GM12878 (cell line): ENCODE measurements around the gene EMC6. TPM values are rescaled to one million over a fixed set of nuclear protein-coding genes. Genes with fewer than 3 reads are reported as not detected.

Source experiments
- BACH1 ChIP-seq: fragments of 450-650 bp; IDR thresholded peaks from 2 replicates; pipeline ENCODE4 v1.6.1; 2017; ENCODE audit warnings: mild to moderate bottlenecking, borderline replicate concordance
- BMI1 ChIP-seq: fragments of 450-650 bp; IDR thresholded peaks from 2 replicates; pipeline ENCODE4 v1.6.1; 2016; ENCODE audit warnings: mild to moderate bottlenecking, moderate library complexity, borderline replicate concordance
- CREM ChIP-seq: IDR thresholded peaks from 2 replicates; pipeline ENCODE4 v1.6.1; 2014; ENCODE audit warnings: antibody characterized with exemption, low read depth
- DPF2 ChIP-seq: fragments of 450-650 bp; IDR thresholded peaks from 2 replicates; pipeline ENCODE4 v1.6.1; 2017; ENCODE audit warnings: mild to moderate bottlenecking
- E2F4 ChIP-seq: IDR thresholded peaks from 2 replicates; pipeline ENCODE4 v1.6.1; 2012; ENCODE audit warnings: low read depth, low read length, improper control_type of control experiment
- EGR1 ChIP-seq, 2 experiments: IDR thresholded peaks; 1 replicate in 1 of 2; 2 replicates in 1 of 2; pipeline ENCODE4 v1.6.1; 2011 to 2012; ENCODE audit warnings: low read depth in 2 of 2, low read length in 2 of 2, borderline replicate concordance in 1 of 2, mild to moderate bottlenecking in 1 of 2, moderate library complexity in 1 of 2
- EZH2 ChIP-seq: IDR thresholded peaks from 2 replicates; pipeline ENCODE4 v1.6.1; 2012; ENCODE audit warnings: low read depth, mild to moderate bottlenecking, control low read depth, inconsistent platforms, low read length, borderline replicate concordance; ENCODE audit not compliant: control insufficient read depth
- HDAC2 ChIP-seq: fragments of 200-600 bp; sonication (generic); IDR thresholded peaks from 2 replicates; pipeline ENCODE4 v1.6.1; 2017
- IKZF1 ChIP-seq: fragments of 450-650 bp; conservative IDR thresholded peaks from 2 replicates; pipeline ENCODE4 v1.6.1; 2017; ENCODE audit warnings: antibody characterized with exemption, mild to moderate bottlenecking
- NKRF ChIP-seq: fragments of 450-650 bp; conservative IDR thresholded peaks from 2 replicates; pipeline ENCODE4 v1.6.1; 2017; ENCODE audit warnings: mild to moderate bottlenecking, moderate library complexity
- PKNOX1 ChIP-seq: fragments of 450-650 bp; IDR thresholded peaks from 2 replicates; pipeline ENCODE4 v1.6.1; 2016; ENCODE audit warnings: mild to moderate bottlenecking
- RAD51 ChIP-seq: fragments of 450-650 bp; IDR thresholded peaks from 2 replicates; pipeline ENCODE4 v1.6.1; 2016; ENCODE audit warnings: moderate library complexity, mild to moderate bottlenecking, inconsistent platforms
- RB1 ChIP-seq: fragments of 450-650 bp; formaldehyde crosslinking; IDR thresholded peaks from 2 replicates; pipeline ENCODE4 v1.6.1; 2017; ENCODE audit warnings: mild to moderate bottlenecking, borderline replicate concordance
- SIX5 ChIP-seq: IDR thresholded peaks from 2 replicates; pipeline ENCODE4 v1.6.1; 2011; ENCODE audit warnings: mild to moderate bottlenecking, low read depth, low read length, moderate library complexity; ENCODE audit not compliant: severe bottlenecking
- SRF ChIP-seq, 2 experiments: IDR thresholded peaks; 2 replicates each; pipeline ENCODE4 v1.6.1; 2011; ENCODE audit warnings: low read depth in 2 of 2, low read length in 2 of 2, mild to moderate bottlenecking in 1 of 2, moderate library complexity in 1 of 2
- TAF1 ChIP-seq: IDR thresholded peaks from 2 replicates; pipeline ENCODE4 v1.6.1; 2011; ENCODE audit warnings: mild to moderate bottlenecking, low read depth, low read length, borderline replicate concordance
- TARDBP ChIP-seq: IDR thresholded peaks from 2 replicates; pipeline ENCODE4 v1.6.1; 2016; ENCODE audit warnings: borderline replicate concordance
- WRNIP1 ChIP-seq: IDR thresholded peaks from 2 replicates; pipeline ENCODE4 v1.6.1; 2011; ENCODE audit warnings: low read depth, low read length, improper control_type of control experiment, borderline replicate concordance
- ZBTB40 ChIP-seq: fragments of 450-650 bp; IDR thresholded peaks from 2 replicates; pipeline ENCODE4 v1.6.1; 2016; ENCODE audit warnings: mild to moderate bottlenecking, moderate library complexity, borderline replicate concordance
- ZNF207 ChIP-seq: fragments of 450-650 bp; IDR thresholded peaks from 2 replicates; pipeline ENCODE4 v1.6.1; 2014; ENCODE audit warnings: antibody characterized with exemption, mild to moderate bottlenecking, borderline replicate concordance
- polyA plus RNA-seq, 11 experiments: library from polyadenylated mRNA; depleted of rRNA in 4 of 11; unstranded in 6 of 11; stranded (reverse) in 5 of 11; fragments of >200 nt; fragmentation: Nextera tagmentation in 4 of 11; fragmentation: Illumina TruSeq in 1 of 11; extraction: Ambion mirVana in 4 of 11; extraction: Trizol in 1 of 11; gene quantifications; 1 replicate in 1 of 11; 2 replicates in 10 of 11; pipeline versions ENCODE4 v1.2.1 to v1.2.3, GENCODE V29; 2011 to 2016; ENCODE audit warnings: inconsistent platforms in 2 of 11, missing spikeins in 2 of 11, low read depth in 1 of 11
- total RNA-seq, 4 experiments: library from RNA; depleted of rRNA in 3 of 4; stranded (reverse); fragments of >200 nt in 3 of 4; fragmentation: Illumina TruSeq in 1 of 4; extraction: Trizol in 1 of 4; gene quantifications; 2 replicates each; pipeline versions ENCODE4 v1.2.1 to v1.2.3, GENCODE V29; 2013 to 2021

The EMC6 gene
- total and polyA plus RNA-seq, 10 of the 15 experiments (the other 5 are each of a cell fraction or from before 2014, with no cell fraction given) = 5.1 to 172 (median 35.9) TPM

GRCh38 chr17:3636154-3636907 lies 32.3 kb upstream of the EMC6 start, which contains the start of the genes CTNS and SHPK (continued):
- peak; percentile 90; the same call in 1 of the 2 replicates for TF ChIP-seq ZNF207
- TF ChIP-seq BACH1 = peak; percentile 30; the same call in 1 of the 2 replicates
- TF ChIP-seq EZH2 = no peak
- peak; percentile 94 for TF ChIP-seq TARDBP
- 0 out of 2 replicates have a peak, but pooled peaks have one; percentile 35 for TF ChIP-seq E2F4
- TF ChIP-seq RB1 = peak; percentile 24; the same call in 1 of the 2 replicates
- no peak for TF ChIP-seq WRNIP1
- TF ChIP-seq SIX5 = peak; percentile 86
- TF ChIP-seq IKZF1 = peak; percentile 98
- TF ChIP-seq TAF1 = peak; percentile 73
- peak; percentile 94 for TF ChIP-seq ZBTB40
- peak; percentile 99 for TF ChIP-seq RAD51
- peak; percentile 87 for TF ChIP-seq DPF2
- 0 out of 4 replicates have a peak, but pooled peaks of 1 of the 2 experiments have one; percentile 27 for TF ChIP-seq SRF (IDR thresholded peaks at IDR 0.05; ENCODE audit: low read depth in 2 of 2, low read length in 2 of 2)
- TF ChIP-seq EGR1 (IDR thresholded peaks at IDR 0.05; ENCODE audit: borderline replicate concordance in 1 of 2, low read depth in 2 of 2, low read length in 2 of 2) = peak; percentile 8 to 46; a peak in 1 of 3 replicates
- peak; percentile 98 for TF ChIP-seq PKNOX1
- peak; percentile 84 for TF ChIP-seq CREM
- TF ChIP-seq BMI1 = no peak
- 0 out of 2 replicates have a peak, but pooled peaks have one; percentile 68 for TF ChIP-seq HDAC2
- TF ChIP-seq NKRF = peak; percentile 97
